Mucosa of gallbladder (tissue), 1 donor: Measurements from ENCODE around the gene RMND5B. TPM values are rescaled to one million over a fixed set of nuclear protein-coding genes. Genes with fewer than 3 reads are reported as not detected.
"Not testable (repeated sequence)": the region's sequence is repeated elsewhere in the genome, so short reads cannot be mapped to it uniquely, and the experiment has no call there.

Experiments
- DNase-seq: peaks from one replicate; pipeline ENCODE4 v3.0.0-alpha.2; 2020; ENCODE audit warnings: low spot score
- total RNA-seq: library from RNA; stranded (reverse); gene quantifications from one replicate; pipeline ENCODE4 v1.2.1, GENCODE V29; 2021
- donor health status: DM: no; HTN: no; CAD: no.

The RMND5B gene
- total RNA-seq, 1 donor from 2014 or later, result 43.7 TPM

GRCh38 chr5:178170455-178170854 is 39.6 kb downstream of the RMND5B start:
- no peak for DNase-seq

- no peak for DNase-seq
These were observed 43.6 kb downstream of the RMND5B start for GRCh38 chr5:178174456-178174855.

- DNase-seq, result no peak
These were observed 46.0 kb downstream of the RMND5B start for GRCh38 chr5:178176791-178177190.

- no peak for DNase-seq
These were observed 46.8 kb downstream of the RMND5B start for GRCh38 chr5:178177569-178177968.

GRCh38 chr5:178180141-178180863 is 49.5 kb downstream of the RMND5B start:
- no peak for DNase-seq

GRCh38 chr5:178182158-178182876 is 51.5 kb downstream of the RMND5B start:
- DNase-seq, result no peak

- no peak for DNase-seq
These were observed 55.6 kb downstream of the RMND5B start for GRCh38 chr5:178186427-178186826.

- no peak for DNase-seq
These were observed 56.2 kb downstream of the RMND5B start, which contains the start of gene GMCL2 for GRCh38 chr5:178187014-178187413. TSS of gene GMCL2 (minus strand) at chr5:178187371. CDS start at chr5:178187299, 72 bp downstream.

GRCh38 chr5:178189433-178189832 is 58.6 kb downstream of the RMND5B start:
- no peak for DNase-seq

GRCh38 chr5:178191661-178192060 is 60.8 kb downstream of the RMND5B start:
- no peak for DNase-seq

- DNase-seq, result no peak
These were observed 61.4 kb downstream of the RMND5B start for GRCh38 chr5:178192244-178192643.

- no peak for DNase-seq
These were observed 62.0 kb downstream of the RMND5B start for GRCh38 chr5:178192787-178193186.

GRCh38 chr5:178193251-178193809 is 62.5 kb downstream of the RMND5B start:
- no peak for DNase-seq

- DNase-seq, result no peak
These were observed 63.2 kb downstream of the RMND5B start for GRCh38 chr5:178194026-178194425.

- DNase-seq, result no peak
These were observed 65.5 kb downstream of the RMND5B start for GRCh38 chr5:178196281-178196812.

- no peak for DNase-seq
These were observed 66.2 kb downstream of the RMND5B start for GRCh38 chr5:178196986-178197385.

- not testable (repeated sequence) for DNase-seq
These were observed 67.3 kb downstream of the RMND5B start for GRCh38 chr5:178198151-178198550.

- DNase-seq, result no peak
These were observed 67.9 kb downstream of the RMND5B start for GRCh38 chr5:178198706-178199105.

GRCh38 chr5:178199581-178200434 is 69.0 kb downstream of the RMND5B start:
- no peak for DNase-seq
